Stimulated activated CD8-positive, alpha-beta memory T cell treated with anti-CD3 and anti-CD28 coated beads, Interleukin-7, amount 100 ng/mL, for 48 hours (primary cell): ENCODE data around the gene PIP5K1B.
"Not testable (repeated sequence)": the region's sequence is repeated elsewhere in the genome, so short reads cannot be mapped to it uniquely, and the experiment has no call there.

Experiments used
- DNase-seq, 2 donors: peaks; one replicate each; pipeline ENCODE4 v3.0.0-alpha.2; 2020; ENCODE audit warnings: low read depth in 1 of 2; ENCODE audit errors: extremely low read depth in 1 of 2

The PIP5K1B gene

DNA sequence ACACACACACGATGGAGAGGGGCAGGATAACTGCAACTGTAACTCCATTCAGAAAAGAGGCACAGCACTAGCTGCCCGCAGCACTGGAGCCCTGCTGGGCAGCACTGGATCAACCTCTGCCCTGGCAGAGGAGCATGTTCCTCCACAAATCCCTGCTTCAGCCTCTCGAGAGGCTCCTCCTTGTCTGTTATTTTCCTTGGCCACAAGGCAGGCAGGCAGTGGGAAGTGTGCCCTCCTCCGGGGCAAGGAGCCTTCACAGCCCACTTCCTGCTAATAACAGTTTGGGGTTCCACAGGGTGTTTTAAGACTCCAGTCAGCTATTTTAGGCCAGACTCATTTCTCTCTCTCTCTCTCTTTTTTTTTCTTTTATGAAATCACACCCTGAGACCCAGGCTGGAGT, 342.3 kb downstream of the PIP5K1B start:
- no peak for DNase-seq

DNA sequence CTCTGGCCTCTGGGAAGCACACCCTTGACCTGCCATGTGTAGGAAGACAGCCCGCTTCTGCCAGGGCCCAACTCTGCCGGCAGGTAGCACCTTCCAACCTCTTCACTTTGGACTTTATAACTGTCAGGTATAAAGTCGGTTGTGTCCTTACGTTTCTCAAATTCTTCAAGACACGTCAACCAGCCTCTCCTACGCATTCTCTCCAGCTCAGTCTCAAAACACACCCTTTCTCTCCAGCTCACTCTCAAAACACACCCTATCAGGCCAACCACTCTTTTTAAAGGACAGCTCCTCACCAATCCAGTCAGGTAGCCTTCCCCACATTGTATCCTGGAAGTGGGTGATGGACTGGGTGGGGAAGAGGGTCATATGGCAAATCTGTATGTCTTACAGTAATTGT, 344.1 kb downstream of the PIP5K1B start:
- no peak for DNase-seq

DNA sequence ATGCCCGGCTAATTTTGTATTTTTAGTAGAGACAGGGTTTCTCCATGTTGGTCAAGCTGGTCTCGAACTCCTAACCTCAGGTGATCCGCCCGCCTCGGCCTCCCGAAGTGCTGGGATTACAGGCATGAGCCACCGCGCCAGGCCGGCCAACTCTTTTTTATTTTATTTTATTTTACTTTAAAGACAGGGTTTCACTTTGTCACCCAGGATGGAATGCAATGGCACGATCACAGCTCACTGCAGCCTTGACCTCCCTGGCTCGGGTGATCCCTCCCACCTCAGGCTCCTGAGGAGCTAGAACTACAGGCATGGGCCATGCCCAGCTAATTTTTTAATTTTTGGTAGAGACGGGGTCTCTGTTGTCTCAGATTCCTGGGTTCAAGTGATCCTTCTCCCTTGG, 345.9 kb downstream of the PIP5K1B start:
- DNase-seq: not testable (repeated sequence)

DNA sequence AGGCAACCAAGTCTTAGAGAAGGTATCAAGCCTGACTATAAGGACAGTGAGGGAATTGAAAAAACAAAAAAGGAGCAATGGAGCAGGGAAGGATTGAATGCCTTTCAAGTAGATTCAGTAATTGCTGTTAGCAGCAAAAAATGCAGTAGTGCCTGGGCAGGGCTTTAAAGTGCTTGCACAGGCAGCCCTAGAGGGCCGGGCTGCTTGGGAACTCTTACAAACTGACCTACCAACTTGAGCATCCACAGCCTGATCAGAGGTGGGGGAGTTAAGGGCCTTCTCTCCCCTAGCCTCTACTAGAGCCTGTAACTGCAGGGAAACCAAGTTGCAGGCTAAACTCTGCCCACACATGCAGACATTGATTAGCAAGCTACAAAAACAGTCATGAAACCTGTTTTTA, 349.9 kb downstream of the PIP5K1B start:
- DNase-seq: no peak

DNA sequence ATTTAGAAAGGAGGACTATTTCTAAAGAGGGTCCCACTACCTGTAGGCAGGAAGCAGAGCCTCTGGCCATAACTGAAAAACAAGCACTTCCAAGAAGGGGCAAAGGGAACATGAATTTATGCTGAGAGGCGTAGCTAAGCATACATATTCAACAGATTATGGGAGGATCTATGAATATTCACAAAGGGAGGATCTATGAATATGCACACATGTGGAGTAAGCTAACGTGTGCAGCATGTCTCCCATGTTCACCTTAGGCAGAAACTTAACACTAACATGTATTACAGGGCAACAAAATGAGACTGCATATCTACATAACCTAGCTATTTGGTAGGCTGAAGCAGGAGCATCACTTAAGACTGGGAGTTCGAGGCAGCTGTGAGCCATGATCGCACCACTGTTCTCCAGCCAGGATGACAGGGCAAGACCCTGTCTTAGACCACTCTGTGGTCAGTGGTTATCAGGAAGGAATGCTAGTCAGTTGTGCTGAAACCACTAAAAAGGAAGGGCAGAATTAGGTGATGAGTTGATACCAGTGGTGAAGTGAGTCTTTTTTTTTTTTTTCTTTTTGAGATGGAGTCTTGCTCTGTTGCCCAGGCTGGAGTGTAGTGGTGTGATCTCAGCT, 351.3 kb downstream of the PIP5K1B start:
- no peak for DNase-seq

DNA sequence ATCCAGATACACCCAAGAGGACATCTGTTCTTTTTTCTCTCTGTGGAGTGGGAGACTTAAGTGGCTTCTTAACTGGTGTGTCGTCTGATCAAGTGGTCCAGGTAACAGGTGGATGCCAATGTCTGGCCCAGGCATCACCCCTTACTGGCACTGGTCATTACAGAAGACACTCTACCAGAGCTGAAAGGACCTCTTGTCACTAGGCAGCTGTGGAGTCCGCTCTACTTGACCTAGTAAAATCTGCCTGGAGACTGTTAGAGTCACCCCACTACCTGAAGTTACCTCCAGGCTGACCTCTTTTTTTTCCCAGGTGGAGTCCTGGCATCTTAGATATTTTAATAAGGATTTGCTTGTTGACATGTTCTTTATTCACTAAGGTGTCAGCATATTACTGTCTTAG, 353.1 kb downstream of the PIP5K1B start:
- DNase-seq: no peak
